ENCODE results near the gene SLC37A3.
A peak's percentile ranks its signal among the peaks of the same experiment; 100 is the strongest.
"Not testable (repeated sequence)": the region's sequence is repeated elsewhere in the genome, so short reads cannot be mapped to it uniquely, and the experiment has no call there.

Gene SLC37A3

GRCh38 chr7:140397784-140398750 lies at the start of gene SLC37A3:
Gene SLC37A3, minus strand, starts transcription at chr7:140398530. Its CDS starts 16,004 bp downstream, at chr7:140382526.
- DNase-seq: peak; percentile 89

- no peak for DNase-seq
Measured at GRCh38 chr7:140447841-140448240, 49.5 kb upstream of the SLC37A3 start.

DNA sequence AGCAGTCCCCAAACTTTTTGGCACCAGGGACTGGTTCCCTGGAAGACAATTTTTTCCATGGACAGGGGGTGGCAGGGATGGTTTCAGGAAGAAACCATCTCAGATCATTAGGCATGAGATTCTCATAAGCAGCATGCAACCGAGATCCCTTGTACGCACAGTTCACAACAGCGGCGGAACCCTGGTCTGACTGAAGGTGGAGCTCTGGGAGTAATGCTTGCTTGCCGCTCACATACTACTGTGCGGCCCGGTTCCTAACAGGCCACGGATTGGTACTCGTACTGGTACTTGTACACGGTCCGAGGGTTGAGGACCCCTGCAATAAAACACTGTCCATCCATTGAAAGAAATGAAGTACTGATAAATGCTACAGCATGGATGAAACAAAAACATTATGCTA lies 48.1 kb upstream of the SLC37A3 start:
- DNase-seq: no peak

- no peak for DNase-seq
Measured at GRCh38 chr7:140441519-140441918, 43.2 kb upstream of the SLC37A3 start.

DNA sequence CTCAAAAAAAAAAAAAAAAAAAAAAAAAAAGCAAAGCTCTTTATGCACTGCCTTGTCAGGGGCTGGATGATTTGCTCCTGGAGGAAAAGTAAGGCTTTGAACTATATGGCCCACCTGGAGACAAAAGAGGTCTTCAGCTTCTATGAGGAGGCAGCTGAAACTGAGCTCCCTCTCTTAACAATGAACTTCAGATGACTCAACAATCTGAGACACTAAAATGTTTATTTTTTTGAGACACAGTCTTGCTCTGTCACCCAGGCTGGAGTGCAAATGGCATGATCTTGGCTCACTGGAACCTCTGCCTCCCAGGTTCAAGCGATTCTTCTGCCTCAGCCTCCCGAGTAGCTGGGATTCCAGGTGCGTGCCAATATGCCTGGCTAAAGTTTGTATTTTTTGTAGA lies 42.3 kb upstream of the SLC37A3 start:
- no peak for DNase-seq

DNA sequence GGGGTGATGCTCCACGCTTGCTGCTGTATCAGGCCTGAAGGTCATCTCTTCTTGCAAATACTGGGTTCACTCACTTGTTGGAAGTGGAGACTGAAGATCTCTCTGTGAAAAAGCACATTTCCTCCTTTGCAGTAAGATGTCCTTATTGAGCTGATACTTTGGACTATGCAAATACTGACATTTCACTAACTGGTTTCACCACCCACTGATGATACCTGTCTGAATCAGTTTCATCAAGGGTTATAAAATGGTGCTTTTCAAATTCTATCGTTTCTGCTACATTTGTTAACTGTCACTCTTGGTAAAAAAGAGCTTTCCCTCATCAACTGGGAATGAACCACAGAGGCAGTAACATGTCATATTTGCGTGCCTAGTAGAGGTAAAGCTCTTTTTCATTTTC lies 41.0 kb upstream of the SLC37A3 start:
- no peak for DNase-seq

- DNase-seq: peak; percentile 27
Measured at GRCh38 chr7:140435252-140435895, 37.0 kb upstream of the SLC37A3 start.

DNA sequence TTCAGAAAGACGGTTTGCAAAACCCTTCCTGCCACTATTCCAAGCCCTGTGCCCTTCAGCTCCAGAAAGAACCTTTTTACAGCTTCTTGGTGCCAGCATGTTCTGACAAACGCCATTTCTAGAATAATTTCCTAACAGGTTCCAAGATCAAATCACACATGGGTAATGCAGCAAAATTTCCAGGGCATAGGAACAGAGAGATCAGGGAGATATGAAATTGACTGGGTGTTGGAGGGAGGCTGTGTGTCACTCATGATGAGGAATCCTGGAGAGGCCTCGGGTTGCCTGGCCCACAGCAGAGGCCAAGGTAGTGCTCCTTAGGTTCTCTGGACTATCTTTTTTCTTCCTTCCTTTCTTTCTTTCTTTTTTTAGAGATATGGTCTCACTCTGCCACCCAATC lies 35.1 kb upstream of the SLC37A3 start:
- DNase-seq: no peak

DNA sequence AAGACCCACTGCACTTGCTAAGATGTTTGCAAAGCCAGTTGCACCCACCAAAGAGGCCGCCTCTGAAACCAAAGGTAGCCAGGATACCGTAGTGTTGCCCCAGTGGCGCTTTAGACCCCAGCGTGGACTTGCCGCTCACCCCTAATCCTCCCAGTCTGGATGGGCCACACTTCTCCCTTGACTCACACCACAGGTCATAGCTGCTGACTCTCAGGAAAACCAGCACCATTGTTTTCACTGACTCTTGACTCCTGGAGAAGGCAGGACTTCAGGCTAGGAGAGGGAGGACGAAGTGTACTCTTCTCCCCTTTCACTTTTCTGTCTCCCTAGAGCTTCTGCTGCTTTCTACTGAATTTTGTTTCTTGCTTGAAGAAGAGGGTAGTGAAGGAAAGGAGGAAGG lies 27.8 kb upstream of the SLC37A3 start:
- DNase-seq: no peak

DNA sequence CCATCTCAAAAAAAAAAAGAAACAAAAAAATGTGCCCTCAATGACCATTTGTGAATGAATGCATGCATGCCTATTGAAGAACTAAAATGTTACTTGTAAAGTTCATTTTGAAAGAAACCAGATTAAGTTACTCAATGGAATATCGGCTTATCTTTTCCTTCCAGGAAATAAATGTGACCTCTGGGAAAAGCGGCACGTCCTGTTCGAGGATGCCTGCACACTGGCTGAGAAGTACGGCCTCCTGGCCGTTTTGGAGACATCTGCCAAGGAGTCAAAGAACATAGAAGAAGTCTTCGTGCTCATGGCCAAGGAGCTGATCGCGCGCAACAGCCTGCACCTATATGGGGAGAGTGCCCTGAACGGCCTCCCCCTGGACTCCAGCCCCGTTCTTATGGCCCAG lies 27.4 kb upstream of the SLC37A3 start:
- no peak for DNase-seq

DNA sequence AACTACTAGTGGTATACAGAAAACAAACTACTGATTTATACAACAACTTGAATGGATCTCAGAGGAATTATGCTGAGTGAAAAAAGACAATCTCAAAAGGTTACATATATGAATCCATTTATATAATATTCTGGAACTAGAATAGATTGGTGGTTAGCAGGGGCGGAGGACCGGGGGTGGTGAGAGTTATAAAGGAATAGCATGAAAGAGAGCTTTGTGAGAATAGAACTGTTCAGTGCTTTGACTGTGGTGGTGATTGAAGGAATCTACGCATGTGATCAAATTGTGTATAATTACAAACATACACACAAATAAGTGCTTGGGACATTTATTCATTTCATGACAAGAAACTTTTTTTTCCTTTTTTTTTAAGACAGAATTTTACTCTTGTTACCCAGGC lies 25.2 kb upstream of the SLC37A3 start:
- DNase-seq: no peak

GRCh38 chr7:140421521-140421920 lies 23.2 kb upstream of the SLC37A3 start:
- no peak for DNase-seq

GRCh38 chr7:140418653-140419052 lies 20.3 kb upstream of the SLC37A3 start:
- no peak for DNase-seq

GRCh38 chr7:140418156-140418472 lies 19.8 kb upstream of the SLC37A3 start:
- not testable (repeated sequence) for DNase-seq

DNA sequence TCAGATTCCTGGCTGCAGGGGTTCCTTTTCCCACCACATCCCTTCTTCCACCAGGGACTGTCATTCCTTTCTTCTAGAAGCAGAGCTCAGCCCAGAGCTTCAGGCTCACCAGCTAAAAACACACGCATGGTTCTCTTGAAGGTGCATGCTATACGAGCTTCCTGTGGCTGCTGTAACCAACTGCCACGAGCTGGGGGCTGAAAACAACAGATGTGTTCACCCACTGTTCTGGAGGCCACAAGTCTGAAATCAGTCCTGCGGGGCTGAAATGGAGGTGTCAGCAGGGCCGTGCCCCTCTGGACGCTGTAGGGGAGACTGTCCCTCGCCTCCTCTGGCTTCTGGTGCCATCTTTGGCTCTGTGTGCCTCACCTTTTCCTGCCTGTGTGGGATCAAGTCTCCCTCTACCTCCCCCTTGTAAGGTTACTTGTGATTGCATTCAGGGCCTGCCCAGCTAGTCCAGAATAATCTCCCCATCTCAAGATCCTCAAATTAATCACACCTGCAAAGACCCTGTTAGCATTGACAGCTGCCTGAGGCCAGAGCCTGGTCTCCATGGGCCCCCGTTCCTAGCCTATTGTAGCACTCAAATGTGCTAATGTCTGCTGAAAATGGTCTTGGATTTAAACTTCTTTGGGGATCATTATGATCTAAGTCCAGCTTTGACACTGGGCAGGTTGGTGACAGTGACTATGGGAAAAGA lies 19.3 kb upstream of the SLC37A3 start:
- no peak for DNase-seq

GRCh38 chr7:140416560-140416959 lies 18.2 kb upstream of the SLC37A3 start:
- DNase-seq: no peak

GRCh38 chr7:140415816-140416215 lies 17.5 kb upstream of the SLC37A3 start:
- not testable (repeated sequence) for DNase-seq

- DNase-seq: no peak
Measured at GRCh38 chr7:140415361-140415760, 17.0 kb upstream of the SLC37A3 start.

DNA sequence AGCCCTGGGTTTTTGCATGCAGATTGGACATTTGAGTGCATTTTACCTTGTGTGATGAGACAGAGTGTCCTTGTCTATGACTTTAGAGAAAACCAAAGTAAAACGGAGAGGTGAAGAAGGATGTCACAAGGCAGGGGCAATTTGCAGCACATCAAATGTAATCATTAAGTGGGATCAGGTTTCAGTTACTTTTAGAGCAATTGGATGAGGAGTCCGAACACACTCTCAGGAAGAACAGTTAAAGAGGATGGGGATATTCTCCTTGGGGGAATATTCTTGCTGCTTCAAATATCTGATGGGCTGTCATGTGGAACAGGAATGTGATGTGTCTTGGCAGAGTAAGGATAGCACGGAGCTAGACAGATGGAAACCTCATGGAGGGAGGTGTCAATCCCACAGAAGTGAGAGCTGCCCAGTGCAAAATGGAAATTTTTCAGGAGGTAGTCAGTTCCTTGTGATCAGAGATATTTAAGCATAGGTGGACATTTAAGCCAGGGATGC lies 6.3 kb upstream of the SLC37A3 start:
- no peak for DNase-seq

DNA sequence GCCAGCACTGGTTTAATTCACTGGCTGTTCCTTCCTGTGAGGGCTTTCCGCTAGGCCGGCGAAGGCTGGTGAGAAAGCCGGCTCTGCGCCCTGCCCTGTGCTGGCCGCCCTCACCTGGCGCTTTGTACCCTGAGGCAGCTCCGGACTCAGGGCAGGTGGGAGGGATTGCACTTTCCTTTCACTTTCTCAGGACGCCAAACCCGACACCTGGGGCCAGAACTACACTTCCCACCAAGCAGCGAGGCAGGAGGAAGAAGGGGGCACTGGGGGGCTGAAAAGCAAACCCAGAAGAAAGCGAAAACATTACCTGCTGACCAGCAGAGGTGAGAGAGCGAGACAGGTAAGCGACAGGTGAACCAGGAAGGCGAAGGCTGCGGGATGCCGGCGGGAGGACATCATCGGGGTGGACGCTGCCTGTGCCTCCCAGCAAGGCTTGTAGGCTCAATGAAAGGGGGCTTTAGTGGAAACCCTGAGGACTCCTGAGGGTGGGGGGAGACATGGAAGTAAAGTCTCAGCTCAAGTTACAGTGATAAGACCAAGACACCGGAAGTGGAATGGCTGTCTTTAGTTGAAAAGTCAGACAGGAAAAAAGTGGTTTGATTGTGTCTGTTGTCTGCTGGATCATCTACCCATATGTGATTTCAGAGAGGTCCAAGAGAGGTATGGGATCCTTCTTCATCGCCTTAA lies 5.7 kb upstream of the SLC37A3 start, which contains the start of gene RAB19:
TSS of gene RAB19 (plus strand) at position 181 of the 687 bp plus-strand sequence. CDS start 3,589 bp downstream, outside the sequence.
- DNase-seq: no peak

DNA sequence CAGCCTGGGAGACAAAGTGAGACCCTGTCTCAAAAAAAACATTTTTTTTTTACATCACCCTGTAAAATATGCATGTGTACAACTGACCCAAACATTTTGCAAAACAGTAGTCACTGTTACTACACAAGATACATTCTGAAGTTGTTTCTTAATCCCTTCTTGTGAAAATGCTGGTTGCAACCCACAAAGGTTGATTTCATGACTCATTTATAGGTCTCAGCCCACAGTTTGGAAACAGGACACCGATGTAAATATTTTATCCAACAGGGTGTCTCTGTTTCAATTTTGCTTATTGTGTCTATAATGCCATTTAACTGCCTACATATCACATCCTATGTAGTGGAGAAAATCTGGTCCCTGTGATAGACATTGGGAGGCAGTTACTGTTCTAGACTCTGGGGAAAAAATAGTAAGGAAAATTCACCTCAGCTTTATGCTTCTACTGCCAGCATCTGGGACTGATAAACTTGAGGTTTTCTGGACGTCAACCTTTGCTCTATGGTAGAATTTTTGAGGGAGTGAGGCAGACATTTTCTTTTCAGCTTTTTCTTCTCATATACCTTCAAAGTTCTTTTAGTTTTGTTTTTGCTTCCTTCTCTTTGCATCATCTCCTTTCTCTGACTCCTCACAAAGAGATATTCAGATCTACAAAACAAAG lies 4.0 kb upstream of the SLC37A3 start:
- DNase-seq: no peak

- DNase-seq: no peak
Measured at GRCh38 chr7:140400381-140400780, 2.1 kb upstream of the SLC37A3 start.
